HEK293 (cell line): ENCODE measurements around the gene DPF3.

Experiments used
- HOXA7 ChIP-seq: sonication (generic); formaldehyde crosslinking; IDR thresholded peaks from 2 replicates; pipeline ENCODE4 v1.8.1; 2022; ENCODE audit warnings: missing genetic modification reagents, borderline replicate concordance
- HOXC10 ChIP-seq: sonication (generic); formaldehyde crosslinking; IDR thresholded peaks from 2 replicates; pipeline ENCODE4 v1.8.1; 2023; ENCODE audit warnings: mild to moderate bottlenecking, missing genetic modification reagents
- TCF7L2 ChIP-seq: IDR thresholded peaks from 2 replicates; pipeline ENCODE4 v1.6.1; 2011; ENCODE audit warnings: low read depth, mild to moderate bottlenecking, inconsistent platforms, low read length, moderate library complexity, borderline replicate concordance
- ZNF274 ChIP-seq, 2 experiments: fragments of 200-500 bp in 1 of 2; fragments of 450-650 bp in 1 of 2; sonication (Bioruptor generic) in 1 of 2; formaldehyde crosslinking in 1 of 2; IDR thresholded peaks; 2 replicates each; pipeline versions ENCODE4 v1.5.1 to v1.6.1; 2014 to 2016; ENCODE audit warnings: borderline replicate concordance in 1 of 2, inconsistent platforms in 1 of 2, low read length in 1 of 2, missing biosample characterization in 1 of 2, missing genetic modification characterization in 1 of 2
- ZNF544 ChIP-seq: fragments of 450-650 bp; formaldehyde crosslinking; IDR thresholded peaks from 2 replicates; pipeline ENCODE4 v1.5.0; 2017; ENCODE audit warnings: missing biosample characterization, missing genetic modification characterization
- TF ChIP-seq, protein P1 (sequence below): fragments of 450-650 bp; formaldehyde crosslinking; IDR thresholded peaks from 2 replicates; pipeline ENCODE4 v1.5.1; 2016; ENCODE audit warnings: missing biosample characterization, missing genetic modification characterization
- TF ChIP-seq, protein P2 (sequence below): fragments of 450-650 bp; formaldehyde crosslinking; IDR thresholded peaks from 2 replicates; pipeline ENCODE4 v1.5.1; 2016; ENCODE audit warnings: missing biosample characterization, missing genetic modification characterization
- TF ChIP-seq, protein P3 (sequence below): fragments of 450-650 bp; formaldehyde crosslinking; IDR thresholded peaks from 2 replicates; pipeline ENCODE4 v1.5.1; 2016; ENCODE audit warnings: missing biosample characterization, missing genetic modification characterization, low read depth
- TF ChIP-seq, protein P4 (sequence below): IDR thresholded peaks from 2 replicates; pipeline ENCODE4 v1.6.1; 2011; ENCODE audit warnings: mild to moderate bottlenecking, low read depth, low read length, borderline replicate concordance

- TF ChIP-seq, protein P1, sequence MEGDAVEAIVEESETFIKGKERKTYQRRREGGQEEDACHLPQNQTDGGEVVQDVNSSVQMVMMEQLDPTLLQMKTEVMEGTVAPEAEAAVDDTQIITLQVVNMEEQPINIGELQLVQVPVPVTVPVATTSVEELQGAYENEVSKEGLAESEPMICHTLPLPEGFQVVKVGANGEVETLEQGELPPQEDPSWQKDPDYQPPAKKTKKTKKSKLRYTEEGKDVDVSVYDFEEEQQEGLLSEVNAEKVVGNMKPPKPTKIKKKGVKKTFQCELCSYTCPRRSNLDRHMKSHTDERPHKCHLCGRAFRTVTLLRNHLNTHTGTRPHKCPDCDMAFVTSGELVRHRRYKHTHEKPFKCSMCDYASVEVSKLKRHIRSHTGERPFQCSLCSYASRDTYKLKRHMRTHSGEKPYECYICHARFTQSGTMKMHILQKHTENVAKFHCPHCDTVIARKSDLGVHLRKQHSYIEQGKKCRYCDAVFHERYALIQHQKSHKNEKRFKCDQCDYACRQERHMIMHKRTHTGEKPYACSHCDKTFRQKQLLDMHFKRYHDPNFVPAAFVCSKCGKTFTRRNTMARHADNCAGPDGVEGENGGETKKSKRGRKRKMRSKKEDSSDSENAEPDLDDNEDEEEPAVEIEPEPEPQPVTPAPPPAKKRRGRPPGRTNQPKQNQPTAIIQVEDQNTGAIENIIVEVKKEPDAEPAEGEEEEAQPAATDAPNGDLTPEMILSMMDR (tag by site-specific recombination) = no peak
- no peak for TF ChIP-seq ZNF544 (tag by site-specific recombination)
- no peak for TF ChIP-seq ZNF274 (IDR thresholded peaks at IDR 0.05; ENCODE audit: low read length)
- TF ChIP-seq ZNF274 (tag by site-specific recombination; IDR thresholded peaks at IDR 0.05; ENCODE audit: borderline replicate concordance) = no peak
- TF ChIP-seq, protein P2, sequence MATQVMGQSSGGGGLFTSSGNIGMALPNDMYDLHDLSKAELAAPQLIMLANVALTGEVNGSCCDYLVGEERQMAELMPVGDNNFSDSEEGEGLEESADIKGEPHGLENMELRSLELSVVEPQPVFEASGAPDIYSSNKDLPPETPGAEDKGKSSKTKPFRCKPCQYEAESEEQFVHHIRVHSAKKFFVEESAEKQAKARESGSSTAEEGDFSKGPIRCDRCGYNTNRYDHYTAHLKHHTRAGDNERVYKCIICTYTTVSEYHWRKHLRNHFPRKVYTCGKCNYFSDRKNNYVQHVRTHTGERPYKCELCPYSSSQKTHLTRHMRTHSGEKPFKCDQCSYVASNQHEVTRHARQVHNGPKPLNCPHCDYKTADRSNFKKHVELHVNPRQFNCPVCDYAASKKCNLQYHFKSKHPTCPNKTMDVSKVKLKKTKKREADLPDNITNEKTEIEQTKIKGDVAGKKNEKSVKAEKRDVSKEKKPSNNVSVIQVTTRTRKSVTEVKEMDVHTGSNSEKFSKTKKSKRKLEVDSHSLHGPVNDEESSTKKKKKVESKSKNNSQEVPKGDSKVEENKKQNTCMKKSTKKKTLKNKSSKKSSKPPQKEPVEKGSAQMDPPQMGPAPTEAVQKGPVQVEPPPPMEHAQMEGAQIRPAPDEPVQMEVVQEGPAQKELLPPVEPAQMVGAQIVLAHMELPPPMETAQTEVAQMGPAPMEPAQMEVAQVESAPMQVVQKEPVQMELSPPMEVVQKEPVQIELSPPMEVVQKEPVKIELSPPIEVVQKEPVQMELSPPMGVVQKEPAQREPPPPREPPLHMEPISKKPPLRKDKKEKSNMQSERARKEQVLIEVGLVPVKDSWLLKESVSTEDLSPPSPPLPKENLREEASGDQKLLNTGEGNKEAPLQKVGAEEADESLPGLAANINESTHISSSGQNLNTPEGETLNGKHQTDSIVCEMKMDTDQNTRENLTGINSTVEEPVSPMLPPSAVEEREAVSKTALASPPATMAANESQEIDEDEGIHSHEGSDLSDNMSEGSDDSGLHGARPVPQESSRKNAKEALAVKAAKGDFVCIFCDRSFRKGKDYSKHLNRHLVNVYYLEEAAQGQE (tag by site-specific recombination) = no peak
- TF ChIP-seq, protein P3, sequence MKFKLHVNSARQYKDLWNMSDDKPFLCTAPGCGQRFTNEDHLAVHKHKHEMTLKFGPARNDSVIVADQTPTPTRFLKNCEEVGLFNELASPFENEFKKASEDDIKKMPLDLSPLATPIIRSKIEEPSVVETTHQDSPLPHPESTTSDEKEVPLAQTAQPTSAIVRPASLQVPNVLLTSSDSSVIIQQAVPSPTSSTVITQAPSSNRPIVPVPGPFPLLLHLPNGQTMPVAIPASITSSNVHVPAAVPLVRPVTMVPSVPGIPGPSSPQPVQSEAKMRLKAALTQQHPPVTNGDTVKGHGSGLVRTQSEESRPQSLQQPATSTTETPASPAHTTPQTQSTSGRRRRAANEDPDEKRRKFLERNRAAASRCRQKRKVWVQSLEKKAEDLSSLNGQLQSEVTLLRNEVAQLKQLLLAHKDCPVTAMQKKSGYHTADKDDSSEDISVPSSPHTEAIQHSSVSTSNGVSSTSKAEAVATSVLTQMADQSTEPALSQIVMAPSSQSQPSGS (tag by site-specific recombination) = no peak
- TF ChIP-seq HOXC10 (CRISPR knock-in tag) = no peak
- TF ChIP-seq, protein P4, sequence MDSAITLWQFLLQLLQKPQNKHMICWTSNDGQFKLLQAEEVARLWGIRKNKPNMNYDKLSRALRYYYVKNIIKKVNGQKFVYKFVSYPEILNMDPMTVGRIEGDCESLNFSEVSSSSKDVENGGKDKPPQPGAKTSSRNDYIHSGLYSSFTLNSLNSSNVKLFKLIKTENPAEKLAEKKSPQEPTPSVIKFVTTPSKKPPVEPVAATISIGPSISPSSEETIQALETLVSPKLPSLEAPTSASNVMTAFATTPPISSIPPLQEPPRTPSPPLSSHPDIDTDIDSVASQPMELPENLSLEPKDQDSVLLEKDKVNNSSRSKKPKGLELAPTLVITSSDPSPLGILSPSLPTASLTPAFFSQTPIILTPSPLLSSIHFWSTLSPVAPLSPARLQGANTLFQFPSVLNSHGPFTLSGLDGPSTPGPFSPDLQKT = no peak
- TF ChIP-seq HOXA7 (CRISPR knock-in tag) = no peak
- no peak for TF ChIP-seq TCF7L2
These were observed 203.6 kb downstream of the DPF3 start for GRCh38 chr14:72690324-72690723.
